ENCODE measurements around the gene PLA2G12A. TPM values are rescaled to one million over a fixed set of nuclear protein-coding genes. Genes with fewer than 3 reads are reported as not detected.
A peak's percentile ranks its signal among the peaks of the same experiment; 100 is the strongest.

Gene PLA2G12A
- total and polyA plus RNA-seq, 2 donors (not counting 3 experiments of a cell fraction or from before 2014, with no cell fraction given) = 21.6 to 27.1 TPM

GRCh38 chr4:109730619-109731545 lies 1.0 kb upstream of the PLA2G12A start:
- intact Hi-C loops (cut with micrococcal nuclease) (loop anchor here (1.0 to 2.0 kb wide), 4 partner anchors 28 to 298 kb away; partner anchors contain the start of genes CASP6, GAR1 and SEC24B), dilution Hi-C loops (cut with MboI; ENCODE audit: extremely low pct_ligation_motif_present, low sequenced_read_pairs) (no loop called here)
- no peak for DNase-seq (ENCODE audit: low read depth, low spot score)
- POLR2A ChIA-PET = no interaction called here
- Histone ChIP-seq H3K79me2 (ENCODE audit: control insufficient read depth, insufficient read depth, low read length) (no peaks in the 10 kb centered on the region), H3K27ac (ENCODE audit: insufficient read depth, low read depth, low read length) (peak overlapping the region; percentile 48), H2AFZ (ENCODE audit: low read depth, low read length) (peak overlapping the region; percentile 100), H3K9me1 (replicated peaks; ENCODE audit: control insufficient read depth, extremely low read depth, insufficient read depth, low read length) (no peaks in the 10 kb centered on the region), H3K36me3 (ENCODE audit: control insufficient read depth in 2 of 2, extremely low read depth in 1 of 2, insufficient read depth in 2 of 2, low read length in 2 of 2) (no peaks in the 10 kb centered on the region), H3K4me2 (ENCODE audit: insufficient read depth, low read length) (peak overlapping the region; percentile 83), H3K27me3 (ENCODE audit: control insufficient read depth in 2 of 2, insufficient read depth in 2 of 2, low read length in 2 of 2) (no peaks in the 10 kb centered on the region), H3K9me3 (replicated peaks; ENCODE audit: control insufficient read depth, insufficient read depth, low read length) (no peaks in the 10 kb centered on the region), H4K20me1 (replicated peaks; ENCODE audit: control insufficient read depth, extremely low read depth, insufficient read depth, low read length) (no peaks in the 10 kb centered on the region), H3K4me3 (replicated peaks in 1 of 3; ENCODE audit: insufficient read depth in 1 of 3, low read depth in 1 of 3, low read length in 3 of 3) (peak overlapping the region; percentile 86 to 92 (median 86)), H3K4me1 (ENCODE audit: control insufficient read depth, extremely low read depth, insufficient read depth, low read length) (peaks cover 9% of the 10 kb centered on the region), H3K9ac (replicated peaks; ENCODE audit: extremely low read depth, insufficient read depth, low read length) (peak overlapping the region; percentile 76)
- BruUV-seq (replicated peaks) = no TSS peak
- CTCF ChIA-PET = interaction anchor here (1.0 to 2.1 kb wide), 5 partner anchors 20 to 303 kb away, joined by 3 to 8 read pairs (median 4); partner anchors contain the start of genes CASP6 and SEC24B
- TF ChIP-seq JUN (IDR thresholded peaks at IDR 0.05; ENCODE audit: borderline replicate concordance, insufficient read depth, insufficient read length, low read depth) = no peak
- TF ChIP-seq MYC (IDR thresholded peaks at IDR 0.05; ENCODE audit: low read depth, low read length) = no peak
- no peak for TF ChIP-seq POLR2A (IDR thresholded peaks at IDR 0.05; ENCODE audit: low read depth, low read length)
- no peak for TF ChIP-seq EZH2 (IDR thresholded peaks at IDR 0.05; ENCODE audit: borderline replicate concordance, low read depth, low read length, severe bottlenecking)
- TF ChIP-seq, protein P1, sequence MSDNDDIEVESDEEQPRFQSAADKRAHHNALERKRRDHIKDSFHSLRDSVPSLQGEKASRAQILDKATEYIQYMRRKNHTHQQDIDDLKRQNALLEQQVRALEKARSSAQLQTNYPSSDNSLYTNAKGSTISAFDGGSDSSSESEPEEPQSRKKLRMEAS (IDR thresholded peaks at IDR 0.05; ENCODE audit: insufficient read depth, insufficient read length) = no peak
- no peak for TF ChIP-seq POLR2AphosphoS5 (IDR thresholded peaks at IDR 0.05; ENCODE audit: insufficient read depth, low read depth, low read length)
- no peak for TF ChIP-seq CTCF (IDR thresholded peaks at IDR 0.05; ENCODE audit: extremely low read depth in 1 of 2, insufficient read depth in 1 of 2, low read depth in 1 of 2, low read length in 2 of 2)
- no peak for TF ChIP-seq GATA2 (IDR thresholded peaks at IDR 0.05; ENCODE audit: insufficient read depth, insufficient read length, low read depth, low read length)
- no peak for TF ChIP-seq FOS (IDR thresholded peaks at IDR 0.05; ENCODE audit: borderline replicate concordance, insufficient read depth, low read length)
- FAIRE-seq = no peak

Data from endothelial cell of umbilical vein (primary cell).